Activated CD4-positive, alpha-beta T cell treated with anti-CD3 and anti-CD28 coated beads, Interleukin-2, amount 50 U/mL, for 4 hours (primary cell): ENCODE results near the gene FAM228B.

Source experiments
- DNase-seq, 2 experiments: peaks; one replicate each; pipeline ENCODE4 v3.0.0-alpha.2; 2020

The FAM228B gene

DNA sequence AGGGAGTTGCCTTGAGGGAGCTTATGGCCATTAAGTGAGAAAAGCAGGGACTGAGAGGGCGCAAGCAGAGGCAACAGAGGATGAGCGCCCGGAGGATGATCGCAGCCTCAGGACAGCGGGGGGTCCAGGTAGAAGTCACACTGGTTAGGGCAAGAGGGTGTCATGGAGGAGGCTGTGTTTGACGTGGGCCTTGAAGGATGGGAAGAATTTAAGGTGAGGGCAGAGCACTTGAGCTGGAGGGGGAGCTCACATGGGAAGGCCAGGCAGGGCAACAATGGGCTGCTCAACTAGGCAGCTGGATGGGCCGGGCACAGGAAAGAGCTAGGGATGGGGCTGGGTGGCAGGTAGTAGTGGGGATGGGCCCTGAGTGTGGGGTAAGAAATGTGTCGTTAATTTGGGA, 83.4 kb downstream of the FAM228B start:
- DNase-seq, result no peak

DNA sequence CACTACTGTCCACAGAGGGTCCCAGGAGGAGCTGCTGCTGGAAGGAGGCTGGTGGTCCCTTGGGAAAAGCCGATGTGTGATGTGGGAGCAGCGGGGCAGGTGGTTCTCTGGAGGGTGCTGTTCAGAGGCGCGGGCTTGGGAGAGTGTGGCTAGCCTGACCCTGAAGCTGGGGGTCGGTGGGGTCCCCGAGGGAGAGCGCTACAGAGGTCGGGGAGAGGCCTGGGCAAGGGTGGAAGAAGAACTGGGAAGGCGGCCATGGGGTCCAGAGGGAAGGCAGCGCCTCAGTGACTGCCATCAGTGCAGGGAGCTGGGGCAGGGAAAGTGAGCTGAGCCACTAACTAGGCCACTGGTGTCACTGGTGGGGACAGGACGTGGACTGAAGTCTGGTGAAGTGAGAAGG, 84.1 kb downstream of the FAM228B start:
- no peak for DNase-seq

DNA sequence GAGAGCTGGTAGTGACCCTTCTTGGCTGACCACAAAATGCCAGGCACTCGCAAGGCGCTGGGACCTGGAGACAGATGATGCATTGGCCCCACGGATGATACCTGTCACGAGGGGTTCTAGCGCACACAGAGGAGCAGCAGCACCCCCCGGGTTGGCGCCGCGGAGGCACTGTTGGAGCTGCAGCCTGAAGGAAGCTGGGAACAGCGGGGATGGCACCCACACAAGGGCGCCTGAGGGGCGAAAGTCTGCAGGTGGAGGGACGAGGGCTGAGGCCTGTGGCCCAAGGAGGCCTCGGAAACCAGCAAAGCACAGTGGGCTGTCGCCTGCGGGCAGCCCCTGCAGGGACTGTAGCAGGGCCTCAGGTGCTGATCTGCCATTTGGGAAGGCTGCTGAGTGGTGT, 85.2 kb downstream of the FAM228B start:
- DNase-seq, result no peak

DNA sequence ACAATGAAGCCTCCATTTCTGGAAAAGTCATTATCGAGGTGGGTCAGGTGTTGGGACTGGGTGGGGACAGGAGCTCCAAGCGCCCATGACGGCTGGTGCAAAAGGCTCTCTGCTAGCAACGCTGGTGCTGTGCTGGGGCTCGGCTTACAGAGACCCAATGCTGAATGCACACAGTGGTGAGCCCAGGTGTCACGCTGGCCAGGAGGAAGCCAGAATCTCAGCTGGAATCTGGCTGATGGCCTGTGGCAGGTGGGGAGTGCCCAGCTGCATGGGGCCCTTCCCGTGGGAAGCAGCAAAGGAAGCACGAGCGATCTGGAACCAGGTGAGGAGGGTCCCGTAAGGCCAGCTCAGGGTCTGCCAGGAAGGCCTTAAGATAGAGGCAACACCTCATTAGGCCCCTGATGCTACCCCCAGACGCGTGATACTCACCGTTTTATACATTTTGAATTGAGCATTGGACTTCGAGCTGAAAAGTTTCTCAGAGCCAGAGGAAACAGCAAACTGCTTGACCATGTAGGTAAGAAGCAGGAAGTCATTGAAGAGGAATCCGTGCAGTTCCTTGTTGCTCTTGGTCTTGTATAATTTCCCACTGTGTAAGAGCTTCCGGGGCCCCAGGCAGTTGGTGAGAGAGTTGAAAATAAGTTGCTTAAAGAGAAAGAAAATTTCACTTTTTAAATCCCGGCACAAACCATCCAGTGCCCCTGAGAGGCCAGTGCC, 86.3 kb downstream of the FAM228B start:
- DNase-seq, result no peak

DNA sequence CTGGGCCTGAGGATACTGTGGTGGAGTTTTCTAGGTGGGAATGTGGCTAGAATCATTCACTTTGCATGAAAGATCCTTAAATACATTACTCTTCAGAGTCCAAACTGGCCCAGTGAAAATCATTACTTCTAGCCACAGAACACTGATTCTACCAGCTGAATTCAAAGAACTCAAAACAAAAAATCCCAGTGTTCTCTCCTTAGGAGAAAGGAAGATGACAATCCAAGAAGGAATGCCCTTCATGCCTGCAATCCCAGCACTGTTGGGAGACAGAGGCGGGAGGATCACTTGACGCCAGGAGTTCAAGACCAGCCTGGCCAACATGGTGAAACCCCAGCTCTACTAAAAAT, 86.8 kb downstream of the FAM228B start:
- no peak for DNase-seq

DNA sequence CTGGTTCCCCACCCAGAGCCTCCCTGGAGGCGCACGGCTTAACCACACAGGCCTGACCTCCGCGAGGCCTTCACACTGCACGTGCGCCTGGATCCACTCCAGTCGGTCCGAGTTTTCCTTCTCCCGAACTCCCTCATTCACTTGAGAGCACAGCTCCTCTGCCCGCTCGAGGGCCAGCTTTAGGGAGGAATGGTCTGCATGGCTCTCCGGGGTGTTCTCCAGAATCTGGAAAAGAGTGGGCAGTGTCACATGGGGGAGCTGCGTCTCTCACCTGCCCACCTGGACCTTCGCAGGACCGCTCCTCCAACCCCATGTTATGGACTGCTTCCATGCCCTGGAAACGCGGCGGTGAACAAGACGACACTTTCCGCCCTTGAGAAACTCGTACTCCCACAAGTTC, 87.5 kb downstream of the FAM228B start:
- no peak for DNase-seq

DNA sequence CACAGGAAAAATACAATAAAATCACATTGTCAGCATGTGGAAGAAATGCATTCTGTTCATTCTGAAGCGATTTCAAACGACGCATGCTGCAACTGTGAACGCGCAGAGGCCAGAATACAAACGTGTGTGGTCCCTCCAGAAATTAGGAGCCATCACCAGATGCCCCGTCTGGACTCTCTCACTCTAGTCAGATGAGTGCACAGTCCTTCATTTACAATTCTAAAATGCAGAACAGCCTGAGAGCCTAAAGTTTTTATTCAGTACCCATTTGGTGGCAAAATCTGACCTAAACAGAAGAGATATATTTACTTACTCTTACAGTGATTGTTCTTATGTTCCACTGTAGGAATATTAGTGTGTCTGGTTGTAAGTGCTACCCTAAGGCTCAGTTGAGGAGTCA, 88.1 kb downstream of the FAM228B start:
- no peak for DNase-seq

DNA sequence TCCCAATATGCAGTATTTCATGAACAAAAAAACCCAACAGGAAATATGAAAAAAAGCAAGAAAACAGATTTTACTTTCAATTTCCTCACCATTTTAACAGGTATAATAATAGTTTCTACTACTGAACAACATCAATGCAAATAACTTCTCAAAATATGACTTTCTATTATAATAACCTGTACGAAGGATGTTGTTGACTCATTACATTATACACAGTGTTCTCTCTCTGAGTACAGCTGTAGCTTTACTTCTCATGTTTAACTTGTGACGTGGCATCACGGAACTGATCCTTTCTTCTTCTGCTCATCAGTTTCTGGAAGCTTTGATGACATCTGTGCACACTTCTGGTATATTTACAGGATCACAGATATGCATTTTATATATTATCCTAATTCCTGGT, 91.6 kb downstream of the FAM228B start:
- DNase-seq, result no peak
